Stimulated activated CD4-positive, alpha-beta T cell treated with anti-CD3 and anti-CD28 coated beads, Interleukin-2, amount 100 ng/mL, for 24 hours (primary cell): Measurements from ENCODE around the gene TMPRSS7.
"Not testable (repeated sequence)": the region's sequence is repeated elsewhere in the genome, so short reads cannot be mapped to it uniquely, and the experiment has no call there.

Experiments used
- DNase-seq, 2 donors: peaks; one replicate each; pipeline ENCODE4 v3.0.0-alpha.2; 2020

Gene TMPRSS7

DNA sequence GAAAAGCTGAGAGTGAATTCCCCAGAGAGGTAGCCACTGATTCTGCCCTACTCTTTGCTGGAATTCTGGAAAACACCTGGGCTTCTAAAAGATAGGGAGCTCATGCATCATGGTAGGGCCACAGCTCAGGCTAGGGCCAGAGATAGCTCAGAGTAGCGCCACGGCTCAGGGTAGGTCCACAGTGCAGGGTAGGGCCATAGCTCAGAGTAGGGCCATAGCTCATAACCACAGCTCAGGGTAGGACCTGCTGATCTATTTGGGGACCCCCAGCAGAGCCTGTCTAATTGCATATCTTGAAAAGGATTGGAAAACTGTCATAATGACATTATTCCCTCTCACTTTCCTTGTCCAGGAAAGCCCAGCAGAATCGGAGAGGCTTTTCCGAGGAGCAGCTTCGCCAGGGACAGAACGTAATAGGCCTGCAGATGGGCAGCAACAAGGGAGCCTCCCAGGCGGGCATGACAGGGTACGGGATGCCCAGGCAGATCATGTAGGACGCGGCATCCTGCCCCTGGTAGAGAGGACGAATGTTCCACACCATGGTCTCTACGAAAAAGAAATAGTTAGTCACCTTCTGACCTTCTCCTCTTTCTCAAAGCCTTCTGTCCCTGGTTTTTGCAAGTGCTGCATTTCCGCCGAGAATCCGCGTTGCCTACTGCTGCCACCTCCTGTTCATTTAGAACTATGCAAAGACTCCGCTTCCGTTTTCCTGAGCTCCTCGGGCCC is 21.3 kb upstream of the TMPRSS7 start:
- DNase-seq: peak; percentile 62 to 68

DNA sequence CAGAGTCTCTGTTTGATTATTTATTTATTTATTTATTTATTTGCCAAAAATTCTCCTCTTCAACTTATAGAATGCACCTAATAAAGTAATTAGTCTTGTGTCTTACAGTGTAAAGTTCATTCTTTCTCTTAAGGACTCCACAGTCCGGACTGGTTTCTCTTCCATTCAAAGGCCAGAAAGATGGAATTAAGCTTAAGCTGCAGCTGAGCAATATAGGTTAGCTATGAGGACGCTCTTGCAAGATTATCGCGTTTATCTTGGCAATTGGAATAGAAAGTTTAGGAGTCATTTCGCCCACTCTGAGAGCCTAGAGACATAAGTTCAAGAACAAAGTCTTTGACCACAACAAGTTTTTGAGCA is 20.8 kb upstream of the TMPRSS7 start:
- DNase-seq: no peak

DNA sequence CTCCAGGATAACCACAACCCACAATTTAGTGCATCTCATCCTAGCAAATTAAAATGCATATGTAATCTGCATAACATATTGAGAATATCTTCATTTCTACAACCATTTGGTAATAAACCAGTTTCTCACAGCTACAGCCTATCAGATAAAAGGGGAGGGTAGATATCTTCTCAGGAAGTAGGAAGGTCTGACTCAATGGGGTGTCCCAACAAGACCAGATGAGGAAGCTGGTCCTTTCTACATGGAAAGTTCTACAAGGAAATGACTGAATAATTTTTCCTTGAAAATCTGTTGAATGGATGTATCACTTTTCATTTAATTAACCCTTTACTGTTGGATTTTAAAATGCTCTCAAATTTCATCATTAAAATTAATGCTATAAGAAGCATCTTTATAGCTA is 17.4 kb upstream of the TMPRSS7 start:
- DNase-seq: no peak

DNA sequence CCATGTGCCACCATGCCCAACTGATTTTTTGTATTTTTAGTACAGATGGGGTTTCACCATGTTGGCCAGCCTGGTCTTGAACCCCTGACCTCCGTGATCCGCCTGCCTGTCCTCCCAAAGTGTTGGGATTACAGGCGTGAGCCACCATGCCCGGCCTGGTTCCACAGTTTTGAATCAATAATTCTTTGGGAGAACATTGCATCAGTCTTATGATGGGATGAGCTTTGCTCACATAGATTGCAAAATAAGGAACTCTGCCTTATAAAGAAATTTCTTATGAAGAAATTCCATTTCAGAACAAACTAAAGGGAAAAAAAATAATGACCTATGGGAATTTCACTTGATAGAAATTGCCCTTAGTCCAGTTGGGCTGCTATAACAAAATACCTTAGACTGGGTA is 15.8 kb upstream of the TMPRSS7 start:
- no peak for DNase-seq

DNA sequence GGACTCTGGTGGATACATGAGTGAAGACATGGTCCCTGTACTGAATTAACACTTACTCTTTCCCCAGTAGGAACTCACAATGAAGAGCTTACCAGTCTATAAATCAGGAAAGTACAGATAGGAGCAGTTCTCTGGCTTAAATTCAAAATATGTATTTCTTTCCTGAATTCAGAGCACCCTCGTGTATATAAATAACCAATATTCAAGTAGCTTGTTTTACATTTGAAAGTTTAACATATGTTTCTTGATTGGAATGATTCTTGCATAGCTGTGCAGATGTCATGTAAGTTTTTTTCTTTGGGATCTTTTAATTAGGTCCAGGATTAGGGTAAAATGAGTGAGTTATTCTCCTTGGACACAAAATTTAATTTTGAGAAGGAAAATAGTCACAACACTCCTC is 14.8 kb upstream of the TMPRSS7 start:
- no peak for DNase-seq

DNA sequence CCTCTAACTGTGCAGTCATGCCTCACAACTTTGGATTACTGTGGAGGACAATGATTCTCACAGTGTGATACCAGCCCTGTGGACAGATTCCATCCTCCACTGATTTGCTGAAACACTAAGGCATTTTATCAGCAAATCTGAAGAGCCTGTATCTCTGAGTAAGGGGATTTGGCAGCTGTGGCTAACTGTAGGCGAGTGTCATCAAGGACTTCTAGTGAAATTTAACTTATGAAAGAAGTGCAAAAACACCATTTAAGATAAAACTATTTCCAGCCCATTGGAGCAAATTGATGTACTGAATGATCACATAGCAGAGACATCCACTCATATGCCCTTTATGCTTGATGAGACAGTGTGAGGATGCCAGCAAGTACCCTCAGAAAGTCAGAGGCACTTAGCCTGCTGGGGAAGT is 13.9 kb upstream of the TMPRSS7 start:
- no peak for DNase-seq

DNA sequence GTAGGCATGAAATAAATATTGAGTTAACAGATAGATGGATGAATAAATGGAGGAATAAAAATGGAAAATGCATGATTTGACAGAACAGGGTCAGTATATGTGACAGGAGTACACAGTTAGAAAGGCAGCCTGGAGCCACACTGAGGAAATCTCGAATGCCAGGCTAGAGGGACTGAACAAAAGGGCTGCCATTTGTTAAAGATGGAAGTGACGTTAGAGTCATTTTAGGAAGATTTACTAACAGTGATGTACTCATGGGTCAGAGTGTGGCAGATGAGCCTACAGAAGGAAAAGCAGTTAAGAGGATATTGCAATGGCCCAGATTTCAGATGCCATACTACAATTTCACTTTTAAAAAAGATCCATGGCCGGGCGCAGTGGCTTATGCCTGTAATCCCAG is 7.4 kb upstream of the TMPRSS7 start:
- DNase-seq: no peak

DNA sequence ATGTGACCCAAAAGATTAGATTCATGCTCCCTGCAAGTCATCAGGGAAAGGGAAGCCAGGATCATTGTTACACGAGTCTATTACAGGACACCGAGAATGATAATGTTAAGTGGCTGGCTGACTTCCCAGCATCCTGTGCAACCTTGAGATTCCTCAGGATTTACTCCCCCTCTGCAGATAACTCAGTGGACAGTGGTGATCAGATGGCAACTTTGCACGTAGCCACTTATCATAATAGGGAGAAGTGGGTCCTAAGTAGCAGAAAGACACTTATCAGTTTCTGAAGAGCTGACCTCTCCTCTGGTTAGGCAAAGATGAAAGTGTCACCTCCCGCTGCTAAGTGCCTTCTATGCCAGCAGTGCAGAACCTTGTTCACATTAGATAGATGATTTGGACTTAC is 6.7 kb upstream of the TMPRSS7 start:
- DNase-seq: no peak

DNA sequence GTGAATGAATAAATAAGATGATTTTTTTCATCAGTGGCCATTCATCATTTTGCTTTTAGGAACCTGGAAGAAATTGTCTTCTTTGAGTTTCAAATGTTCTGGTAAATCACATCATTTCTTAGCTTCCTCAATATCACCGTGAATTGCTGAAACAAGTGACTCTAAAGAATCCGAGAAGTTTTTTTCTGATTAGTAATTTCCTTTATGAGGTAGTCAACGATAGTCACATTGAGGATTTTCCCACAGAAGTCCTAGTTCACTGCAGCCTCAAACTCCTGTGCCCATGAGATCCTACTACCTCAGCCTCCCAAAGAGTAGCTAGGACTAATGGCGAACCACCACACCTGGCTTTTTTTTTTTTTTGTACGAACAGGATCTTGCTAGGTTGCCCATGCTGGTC is 3.6 kb upstream of the TMPRSS7 start:
- no peak for DNase-seq

DNA sequence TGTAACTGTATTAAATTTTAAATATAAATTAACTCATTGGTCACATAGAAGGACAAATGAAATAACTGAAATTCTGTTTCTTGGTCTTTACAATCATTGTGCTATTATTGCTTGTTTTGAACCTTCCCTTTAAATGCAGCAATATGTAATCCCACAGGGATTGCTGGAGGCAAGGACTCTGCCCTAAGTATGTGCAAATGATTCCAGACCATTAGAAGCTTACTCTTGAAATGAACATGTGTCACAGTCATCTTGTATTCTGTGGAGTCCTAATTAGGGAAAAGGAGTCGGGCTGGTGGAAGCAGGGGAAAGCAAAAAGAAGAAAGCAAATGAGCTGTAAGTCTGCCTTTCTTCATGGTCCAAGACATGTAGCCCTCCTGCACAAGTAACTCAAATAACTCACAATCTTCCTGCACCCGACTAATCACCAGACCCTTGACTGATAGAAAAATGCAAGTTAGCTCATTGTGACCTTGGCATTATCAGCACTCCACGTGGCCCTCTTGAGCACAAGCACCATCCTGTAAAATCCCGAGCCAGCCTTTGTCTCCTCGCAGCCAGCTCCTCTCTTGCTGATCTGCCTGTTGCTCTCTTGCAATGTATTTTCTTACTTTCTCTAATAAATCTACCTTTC is 2.3 kb upstream of the TMPRSS7 start:
- DNase-seq: no peak

DNA sequence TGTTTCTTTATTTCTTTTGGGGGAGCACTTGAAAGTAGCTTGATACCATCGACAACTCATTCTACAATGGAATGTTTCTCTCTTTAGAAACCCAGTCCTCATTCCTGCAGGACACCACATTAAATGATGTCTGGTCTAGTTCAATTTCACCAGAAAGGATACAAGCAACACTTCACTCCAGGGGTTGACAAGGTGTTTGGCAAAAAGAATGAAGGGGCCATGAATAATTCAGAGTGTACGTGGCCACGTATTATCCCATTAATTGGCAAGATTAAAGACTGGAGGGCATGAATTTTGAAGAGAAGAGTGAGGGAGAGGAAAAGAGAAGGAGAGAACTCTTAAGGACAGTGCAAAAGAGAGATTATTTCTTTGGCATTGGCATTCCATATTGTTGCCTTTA is 705 bp downstream of the TMPRSS7 start:
- no peak for DNase-seq

DNA sequence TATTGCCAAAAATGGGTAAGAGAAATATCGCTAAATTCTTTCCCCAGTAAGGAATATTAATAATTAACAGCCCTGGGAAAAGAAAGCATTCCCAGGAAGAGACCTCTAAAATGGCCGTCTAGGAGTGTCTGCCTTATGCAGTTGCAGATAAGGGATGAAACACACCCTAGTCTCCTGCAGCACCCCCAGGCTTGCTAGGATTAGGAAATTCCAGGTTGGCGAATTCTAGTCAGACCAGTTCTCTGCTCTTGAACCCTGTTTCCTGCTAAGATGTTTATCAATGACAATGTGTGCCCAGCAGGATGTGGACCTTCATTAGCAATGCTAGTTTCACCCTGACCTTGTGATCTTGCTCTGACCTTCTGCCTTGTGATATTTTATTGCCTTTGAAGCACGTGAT is 2.7 kb downstream of the TMPRSS7 start:
- DNase-seq: not testable (repeated sequence)

DNA sequence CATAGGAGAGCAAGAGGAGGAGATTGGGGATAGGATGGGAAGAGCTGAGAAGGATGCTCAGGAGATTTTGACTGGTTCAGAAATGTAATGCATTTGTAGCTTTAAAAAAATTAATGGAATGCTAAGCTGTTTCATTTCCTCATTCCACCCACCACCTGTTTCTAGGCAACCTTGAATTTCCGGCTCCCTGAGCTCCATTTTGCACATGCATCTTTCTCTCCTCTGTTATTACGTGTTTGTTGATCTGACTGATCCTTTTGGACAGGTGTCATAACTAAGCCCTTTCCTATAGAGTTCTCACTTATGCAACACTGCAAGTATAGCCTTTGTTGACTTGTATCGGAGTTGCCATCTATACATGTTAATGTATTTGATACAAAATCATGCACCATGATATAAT is 4.3 kb downstream of the TMPRSS7 start:
- DNase-seq: no peak

DNA sequence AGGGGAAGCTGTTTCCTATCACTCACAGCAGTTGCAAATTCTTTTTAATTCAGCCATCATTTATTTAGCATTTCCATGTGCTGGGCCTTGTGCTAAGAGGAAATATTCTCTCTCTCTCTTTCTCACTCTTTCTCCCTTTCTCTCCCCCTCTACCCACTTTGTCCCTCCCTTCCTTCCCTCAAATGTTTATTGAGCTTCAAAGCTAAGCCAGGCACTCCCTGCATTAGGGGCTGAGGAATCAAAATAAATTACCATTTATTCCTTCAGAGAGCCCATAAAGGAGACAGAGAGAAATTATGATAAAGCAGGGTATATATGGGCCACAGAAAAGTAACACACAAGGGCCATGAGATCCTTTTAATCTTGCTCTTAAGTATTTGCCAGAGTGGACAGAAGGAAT is 6.8 kb downstream of the TMPRSS7 start:
- DNase-seq: no peak

DNA sequence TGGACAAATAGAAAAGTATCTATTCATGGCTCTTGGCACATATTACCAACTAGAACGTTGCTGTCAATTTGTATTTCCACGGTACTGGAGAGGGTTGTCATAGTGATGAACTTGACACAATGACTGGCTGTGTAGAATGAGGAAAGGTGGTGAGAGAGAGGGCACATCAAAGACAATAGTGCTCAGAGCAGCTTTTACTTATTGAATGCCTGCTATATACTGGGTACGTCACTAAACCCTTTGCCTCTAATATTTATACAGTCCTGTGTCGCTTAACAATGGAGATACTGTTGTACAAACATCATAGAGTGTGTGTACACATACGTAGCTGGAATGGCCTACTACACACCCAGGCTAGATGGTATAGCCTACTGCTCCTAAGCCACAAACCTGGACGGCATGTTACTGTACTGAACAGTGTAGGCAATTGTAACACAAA is 8.3 kb downstream of the TMPRSS7 start:
- DNase-seq: no peak

DNA sequence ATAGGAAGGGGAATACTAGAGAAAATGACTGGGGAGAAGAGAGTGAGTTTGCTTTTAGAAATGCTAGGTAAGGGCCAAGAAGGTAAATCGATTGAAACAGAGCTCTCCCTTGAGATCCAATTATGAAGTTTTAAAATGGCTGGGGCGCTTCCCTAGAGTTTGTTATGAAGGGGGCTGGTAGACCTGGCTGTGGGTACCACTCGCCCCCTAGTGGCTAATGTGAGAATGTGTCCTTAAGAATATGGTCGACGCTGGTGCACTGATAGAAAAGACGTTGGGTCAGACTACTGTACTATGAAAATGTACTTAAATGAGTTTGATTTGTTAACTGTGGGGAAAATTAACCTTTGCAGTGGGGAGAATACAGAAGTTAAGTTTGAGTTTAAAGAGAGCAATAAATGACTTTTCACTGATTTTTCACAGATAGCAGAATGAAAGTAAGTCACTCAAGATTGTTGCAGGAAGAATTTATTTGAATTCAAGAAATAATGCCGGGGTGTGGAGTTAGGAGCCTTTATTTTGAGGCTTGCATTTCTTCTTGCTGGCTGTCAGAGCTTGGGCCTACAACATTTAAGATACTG is 9.2 kb downstream of the TMPRSS7 start:
- peak; percentile 30 to 50 for DNase-seq

DNA sequence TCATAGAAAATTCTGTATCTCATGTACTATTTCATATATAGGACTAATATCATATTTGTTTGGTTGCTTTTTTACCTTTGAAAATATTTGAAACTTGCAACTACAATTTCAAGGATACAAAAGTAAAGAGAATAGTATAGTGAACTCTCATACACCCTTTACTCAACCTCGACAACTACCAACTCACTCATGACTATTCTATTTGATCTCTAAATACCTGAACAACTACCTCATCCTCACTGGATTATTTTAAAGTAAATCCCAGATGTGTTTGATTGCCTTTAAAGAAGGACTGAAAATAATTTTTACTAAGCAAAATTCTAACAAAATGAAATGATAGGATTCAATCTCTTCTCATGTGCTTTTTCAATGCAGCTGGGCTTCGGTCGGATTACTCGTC is 12.1 kb downstream of the TMPRSS7 start:
- DNase-seq: no peak

DNA sequence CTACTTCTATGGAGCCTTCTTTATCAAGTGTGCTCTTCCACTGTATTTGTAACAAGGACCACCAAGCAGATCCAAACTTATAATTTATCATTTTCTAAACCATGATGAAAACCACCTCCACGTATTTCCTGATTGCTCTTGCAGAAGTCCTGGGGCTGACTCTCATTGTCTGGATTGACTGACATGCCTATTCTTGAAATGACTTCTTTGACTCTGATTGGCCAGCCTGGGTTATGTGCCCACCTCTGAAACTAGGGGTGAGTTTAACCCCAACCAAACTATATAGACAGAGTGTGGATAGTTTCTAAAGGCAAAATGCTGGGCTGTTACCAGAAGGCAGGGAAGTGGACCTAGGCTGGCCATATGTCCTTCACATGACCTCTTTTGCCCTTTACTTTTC is 12.7 kb downstream of the TMPRSS7 start:
- DNase-seq: no peak

DNA sequence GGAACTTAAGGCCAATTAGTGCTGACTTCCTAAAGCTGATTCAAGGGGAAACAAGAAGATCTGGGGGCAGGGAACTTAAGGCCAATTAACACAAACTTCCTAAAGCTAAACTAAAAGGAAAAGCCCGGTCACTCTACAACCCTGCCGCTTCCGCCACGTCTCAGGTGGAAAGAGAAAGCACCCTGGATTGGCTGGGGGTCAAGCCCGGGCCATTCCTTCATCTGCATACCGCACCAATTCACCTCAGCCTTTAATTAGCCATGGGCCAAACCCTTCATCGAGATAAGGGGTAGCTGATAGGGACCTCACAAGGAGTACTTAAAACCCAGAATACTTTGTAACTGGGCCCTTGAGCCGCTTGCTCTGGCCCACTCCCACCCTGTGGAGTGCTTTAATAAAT is 14.4 kb downstream of the TMPRSS7 start:
- DNase-seq: no peak

DNA sequence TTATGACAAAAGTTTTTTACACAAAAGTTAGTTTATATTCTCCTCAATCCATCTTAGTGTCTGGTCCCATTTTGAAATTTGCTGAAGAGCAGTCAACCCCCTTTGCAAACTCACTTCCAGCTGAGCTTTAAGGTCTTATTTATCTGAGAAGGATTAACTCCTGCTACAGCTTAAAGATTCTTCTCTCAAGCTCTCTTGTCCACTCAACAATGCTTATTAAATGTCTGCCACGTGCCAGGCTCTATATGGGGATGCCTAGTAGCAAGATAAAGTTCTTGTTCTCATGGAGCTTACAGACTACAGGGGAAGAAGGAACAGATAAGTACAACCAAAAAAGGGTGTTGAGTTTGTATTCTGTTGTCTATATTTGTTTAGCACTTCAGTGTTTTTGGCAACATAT is 18.7 kb downstream of the TMPRSS7 start:
- no peak for DNase-seq

DNA sequence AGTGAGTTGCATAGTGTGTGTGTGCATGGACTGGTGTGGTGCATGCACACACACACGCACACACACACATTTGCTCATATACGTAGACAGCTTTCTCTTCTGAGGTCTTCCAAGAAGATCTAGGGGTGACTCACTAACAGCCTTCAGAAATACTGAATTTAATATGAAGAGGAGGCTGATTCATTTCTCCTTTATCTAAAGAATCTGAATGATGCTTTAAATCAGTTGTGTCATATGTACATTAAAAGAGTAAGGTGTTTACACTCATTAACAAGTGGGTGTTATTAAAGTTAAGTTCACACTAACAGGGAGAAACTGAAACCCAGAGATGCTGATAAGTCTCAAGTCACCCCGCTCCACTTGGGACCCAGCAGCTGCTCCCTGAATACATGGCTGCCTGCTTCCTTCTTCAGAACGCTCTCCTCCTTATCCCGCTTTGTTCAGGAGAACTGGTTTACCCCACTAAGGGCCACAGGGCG is 22.0 kb downstream of the TMPRSS7 start:
- peak in 1 of 2 donors; percentile 32 for DNase-seq

DNA sequence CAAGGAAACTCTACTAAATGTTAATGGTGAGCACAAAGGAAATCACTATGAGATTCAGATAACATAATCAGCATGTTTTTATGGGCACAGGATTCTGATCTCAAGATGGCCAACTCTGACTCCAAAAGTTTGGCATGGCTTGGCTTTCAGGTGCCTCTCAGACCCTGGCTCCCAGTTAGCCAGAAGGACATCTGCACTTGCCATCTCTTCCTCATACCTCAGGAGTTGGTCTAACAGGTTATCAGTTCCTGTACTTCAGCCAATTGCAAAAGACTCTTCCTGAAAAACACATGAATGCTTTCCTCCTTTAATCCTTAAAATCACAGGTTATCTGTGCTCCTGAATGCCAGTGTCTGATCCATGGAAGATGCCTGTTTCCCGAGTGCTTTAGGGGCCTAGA is 25.0 kb downstream of the TMPRSS7 start:
- no peak for DNase-seq

DNA sequence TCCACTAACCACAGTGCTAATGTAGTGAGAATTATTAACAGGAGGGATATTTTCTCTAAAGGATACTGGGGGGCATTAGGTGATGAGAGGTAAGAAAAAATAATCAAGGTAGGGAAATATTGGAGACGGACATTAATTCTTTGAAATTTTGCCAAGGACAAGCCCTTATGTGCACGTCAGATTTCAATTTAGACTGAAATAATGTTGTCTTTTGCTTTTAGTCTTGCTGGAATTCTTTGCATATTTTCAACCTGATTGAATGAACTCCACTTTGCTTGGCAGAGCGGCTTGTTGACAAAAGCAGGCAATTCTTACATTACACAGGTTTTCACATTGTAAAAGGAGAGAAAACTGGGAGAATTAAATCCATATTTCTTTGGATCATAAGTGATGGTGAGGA is 26.6 kb downstream of the TMPRSS7 start:
- no peak for DNase-seq

DNA sequence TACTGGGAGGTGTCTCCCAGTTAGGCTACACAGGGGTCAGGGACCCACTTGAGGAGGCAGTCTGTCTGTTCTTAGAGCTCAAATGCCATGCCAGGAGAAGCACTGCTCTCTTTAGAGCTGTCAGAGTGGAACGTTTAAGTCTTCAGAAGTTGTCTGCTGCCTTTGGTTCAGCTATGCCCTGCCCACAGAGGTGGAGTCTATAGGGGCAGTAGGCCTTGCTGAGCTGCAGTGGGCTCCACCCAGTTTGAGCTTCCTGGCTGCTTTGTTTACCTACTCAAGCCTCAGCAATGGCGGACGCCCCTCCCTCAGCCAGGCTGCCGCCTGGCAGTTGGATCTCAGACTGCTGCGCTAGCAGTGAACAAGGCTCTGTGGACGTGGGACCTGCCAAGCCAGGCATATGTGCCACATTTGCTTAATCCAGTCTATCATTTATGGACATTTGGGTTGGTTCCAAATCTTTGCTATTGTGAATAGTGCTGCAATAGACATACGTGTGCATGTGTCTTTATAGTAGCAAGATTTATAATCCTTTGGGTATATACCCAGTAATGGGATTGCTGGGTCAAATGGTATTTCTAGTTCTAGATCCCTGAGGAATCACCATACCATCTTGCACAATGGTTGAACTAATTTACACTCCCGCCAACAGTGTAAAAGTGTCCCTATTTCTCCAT is 38.0 kb downstream of the TMPRSS7 start:
- peak; percentile 57 for DNase-seq
